ENCODE data around the gene GATM. TPM values are rescaled to one million over a fixed set of nuclear protein-coding genes. Genes with fewer than 3 reads are reported as not detected.

GATM gene
- total RNA-seq, 1 experiment from 2014 or later, result 10.7 TPM

- DNase-seq, result no peak
- H3K4ac ChIP-seq (ENCODE audit: low read depth, low read length), result no peak overlapping the region
- no peaks in the 10 kb centered on the region for H3K9me3 Mint-ChIP-seq
- H3K27ac Mint-ChIP-seq, result no peak overlapping the region
- no peak overlapping the region for H3K18ac ChIP-seq (ENCODE audit: insufficient read length, low read depth, low read length)
- no peaks in the 10 kb centered on the region for H3K79me1 ChIP-seq (ENCODE audit: insufficient read depth, low read depth, low read length, poor library complexity, severe bottlenecking)
- no peak overlapping the region for H3K27ac ChIP-seq (ENCODE audit: insufficient read length, low read depth, low read length)
- H3K27me3 Mint-ChIP-seq (ENCODE audit: low read depth), result peaks cover 16% of the 10 kb centered on the region
- no peaks in the 10 kb centered on the region for H3K79me2 ChIP-seq (ENCODE audit: insufficient read depth, low read length)
- H3K9ac ChIP-seq (ENCODE audit: extremely low read depth, insufficient read length, low read length), result no peak overlapping the region
- H4K8ac ChIP-seq (replicated peaks; ENCODE audit: insufficient read length, low read depth, low read length), result no peak overlapping the region
- no peaks in the 10 kb centered on the region; the same call in 1 of the 2 replicates for H3K27me3 ChIP-seq (ENCODE audit: insufficient read depth, low read length)
- no peak overlapping the region for H3K4me3 Mint-ChIP-seq
- H2BK12ac ChIP-seq (ENCODE audit: insufficient read length, low read depth, low read length), result no peak overlapping the region
- no CpG with 5 or more reads among the region's 2 CpGs for WGBS (ENCODE audit: extremely low coverage, insufficient read length, low lambda C conversion rate)
- no peaks in the 10 kb centered on the region for H3K4me1 ChIP-seq (ENCODE audit: insufficient read depth, low read length)
- no peaks in the 10 kb centered on the region for H4K20me1 ChIP-seq (ENCODE audit: control insufficient read depth, insufficient read depth, insufficient read length)
- H2BK20ac ChIP-seq (ENCODE audit: low read depth, low read length, poor library complexity, severe bottlenecking), result no peak overlapping the region
- H2BK120ac ChIP-seq (ENCODE audit: low read depth, low read length, poor library complexity, severe bottlenecking), result no peak overlapping the region
- H3K9me3 ChIP-seq (ENCODE audit: control insufficient read depth, low read depth, low read length), result no peaks in the 10 kb centered on the region
- H3T11ph ChIP-seq (ENCODE audit: low read length), result no peak overlapping the region
- no peak overlapping the region for H2BK15ac ChIP-seq (ENCODE audit: low read depth, low read length)
- no peak overlapping the region for H3K14ac ChIP-seq (ENCODE audit: insufficient read depth, low read length)
- H3K56ac ChIP-seq (ENCODE audit: insufficient read length, low read depth, low read length), result no peak overlapping the region
- H3K4me2 ChIP-seq (ENCODE audit: insufficient read depth, insufficient read length, low read length), result no peak overlapping the region
- no peak overlapping the region for H2BK5ac ChIP-seq (ENCODE audit: insufficient read length, low read length)
- no peaks in the 10 kb centered on the region for H3K36me3 Mint-ChIP-seq (ENCODE audit: insufficient read depth in 1 of 3, low read depth in 3 of 3)
- H3K4me1 Mint-ChIP-seq, result no peaks in the 10 kb centered on the region; a peak in 1 of 4 replicates
- H3K23ac ChIP-seq (ENCODE audit: insufficient read length, low read depth, low read length), result no peak overlapping the region
- H3K23me2 ChIP-seq (ENCODE audit: insufficient read length, low read depth, low read length, poor library complexity, severe bottlenecking), result no peaks in the 10 kb centered on the region
- no peak for TF ChIP-seq CTCF (conservative IDR thresholded peaks at IDR 0.05)
- H2AK5ac ChIP-seq (ENCODE audit: insufficient read length, low read length), result no peak overlapping the region
- H2AFZ ChIP-seq (ENCODE audit: low read length), result no peak overlapping the region
- no peak overlapping the region for H4K5ac ChIP-seq (ENCODE audit: insufficient read length, low read depth, low read length)
- H4K91ac ChIP-seq (ENCODE audit: insufficient read length, low read depth, low read length), result no peak overlapping the region
Measured at GRCh38 chr15:45351227-45351626, 27.1 kb downstream of the GATM start.

All from H9 (cell line).